ENCODE data around the gene SCGB1C2. TPM values are rescaled to one million over a fixed set of nuclear protein-coding genes. Genes with fewer than 3 reads are reported as not detected.
A peak's percentile ranks its signal among the peaks of the same experiment; 100 is the strongest.

Gene SCGB1C2
- total RNA-seq, 1 experiment from 2014 or later, result not detected

GRCh38 chr17:178292-179065, 41.1 kb downstream of the SCGB1C2 start:
- no peak overlapping the region for H3K4me2 ChIP-seq (ENCODE audit: insufficient read depth, insufficient read length, low read length)
- H2BK20ac ChIP-seq (ENCODE audit: low read depth, low read length, poor library complexity, severe bottlenecking), result no peak overlapping the region
- H3K23ac ChIP-seq (ENCODE audit: insufficient read length, low read depth, low read length), result no peak overlapping the region
- no peaks in the 10 kb centered on the region for H3K9me3 ChIP-seq (ENCODE audit: control insufficient read depth, low read depth, low read length)
- TF ChIP-seq CTCF (conservative IDR thresholded peaks at IDR 0.05), result no peak
- H2BK120ac ChIP-seq (ENCODE audit: low read depth, low read length, poor library complexity, severe bottlenecking), result no peak overlapping the region
- H3K27me3 Mint-ChIP-seq (ENCODE audit: low read depth), result peaks cover 55% of the 10 kb centered on the region
- WGBS (ENCODE audit: extremely low coverage, insufficient read length, low lambda C conversion rate), result no CpG with 5 or more reads among the region's 12 CpGs
- no peak overlapping the region for H3K14ac ChIP-seq (ENCODE audit: insufficient read depth, low read length)
- peaks cover 4% of the 10 kb centered on the region for H3K23me2 ChIP-seq (ENCODE audit: insufficient read length, low read depth, low read length, poor library complexity, severe bottlenecking)
- H2BK15ac ChIP-seq (ENCODE audit: low read depth, low read length), result no peak overlapping the region
- no peaks in the 10 kb centered on the region; a peak in 1 of 5 replicates for H3K9me3 Mint-ChIP-seq
- H2AFZ ChIP-seq (ENCODE audit: low read length), result no peak overlapping the region
- no peak overlapping the region for H3T11ph ChIP-seq (ENCODE audit: low read length)
- H3K79me1 ChIP-seq (ENCODE audit: insufficient read depth, low read depth, low read length, poor library complexity, severe bottlenecking), result no peaks in the 10 kb centered on the region
- no peaks in the 10 kb centered on the region for H4K20me1 ChIP-seq (ENCODE audit: control insufficient read depth, insufficient read depth, insufficient read length)
- H3K27me3 ChIP-seq (ENCODE audit: insufficient read depth, low read length), result peaks cover 11% of the 10 kb centered on the region; the same call in 1 of the 2 replicates
- H3K9ac ChIP-seq (ENCODE audit: extremely low read depth, insufficient read length, low read length), result no peak overlapping the region
- H3K4me1 Mint-ChIP-seq, result peaks cover 13 to 15% of the 10 kb centered on the region in 2 experiments
- H3K27ac ChIP-seq (ENCODE audit: insufficient read length, low read depth, low read length), result no peak overlapping the region
- H3K4ac ChIP-seq (ENCODE audit: low read depth, low read length), result no peak overlapping the region
- H3K4me3 Mint-ChIP-seq, result no peak overlapping the region
- H3K18ac ChIP-seq (ENCODE audit: insufficient read length, low read depth, low read length), result no peak overlapping the region
- DNase-seq, result no peak
- no peak overlapping the region for H4K91ac ChIP-seq (ENCODE audit: insufficient read length, low read depth, low read length)
- H4K8ac ChIP-seq (replicated peaks; ENCODE audit: insufficient read length, low read depth, low read length), result no peak overlapping the region
- H3K4me1 ChIP-seq (ENCODE audit: insufficient read depth, low read length), result no peaks in the 10 kb centered on the region
- H4K5ac ChIP-seq (ENCODE audit: insufficient read length, low read depth, low read length), result no peak overlapping the region
- H2BK5ac ChIP-seq (ENCODE audit: insufficient read length, low read length), result no peak overlapping the region
- H3K36me3 Mint-ChIP-seq (ENCODE audit: insufficient read depth in 1 of 3, low read depth in 3 of 3), result no peaks in the 10 kb centered on the region; a peak in 1 of 7 replicates
- no peak overlapping the region for H3K56ac ChIP-seq (ENCODE audit: insufficient read length, low read depth, low read length)
- H3K27ac Mint-ChIP-seq, result peak overlapping the region in 1 of 3 experiments; percentile 44; a peak in 1 of 7 replicates
- no peak overlapping the region for H2BK12ac ChIP-seq (ENCODE audit: insufficient read length, low read depth, low read length)
- no peaks in the 10 kb centered on the region for H3K79me2 ChIP-seq (ENCODE audit: insufficient read depth, low read length)
- H2AK5ac ChIP-seq (ENCODE audit: insufficient read length, low read length), result no peak overlapping the region
